K562 (cell line): ENCODE measurements around the gene RALGAPB. TPM values are rescaled to one million over a fixed set of nuclear protein-coding genes. Genes with fewer than 3 reads are reported as not detected.
A peak's percentile ranks its signal among the peaks of the same experiment; 100 is the strongest.

Experiments used
- BRF1 ChIP-seq: IDR thresholded peaks from 3 replicates; pipeline ENCODE4 v1.6.1; 2011; ENCODE audit warnings: borderline replicate concordance, mild to moderate bottlenecking; ENCODE audit not compliant: insufficient read length; ENCODE audit errors: extremely low read depth
- DIDO1 ChIP-seq: fragments of 450-650 bp; IDR thresholded peaks from 2 replicates; pipeline ENCODE4 v1.6.1; 2016; ENCODE audit warnings: low read depth, missing biosample characterization, missing genetic modification characterization
- DNMT1 ChIP-seq: fragments of 450-650 bp; IDR thresholded peaks from 2 replicates; pipeline ENCODE4 v1.6.1; 2016; ENCODE audit warnings: antibody characterized with exemption, mild to moderate bottlenecking
- GTF2E2 ChIP-seq: fragments of 200-800 bp; sonication (Bioruptor generic); IDR thresholded peaks from 2 replicates; pipeline ENCODE4 v1.6.1; 2016; ENCODE audit warnings: missing genetic modification characterization, missing compliant biosample characterization
- HDAC3 ChIP-seq: fragments of 450-650 bp; IDR thresholded peaks from 2 replicates; pipeline ENCODE4 v1.6.1; 2018; ENCODE audit warnings: borderline replicate concordance, mild to moderate bottlenecking, moderate library complexity; ENCODE audit not compliant: partially characterized antibody
- IRF9 ChIP-seq: fragments of 450-650 bp; IDR thresholded peaks from 2 replicates; pipeline ENCODE4 v1.6.1; 2016; ENCODE audit warnings: missing biosample characterization, missing genetic modification characterization
- KLF1 ChIP-seq: fragments of 450-650 bp; IDR thresholded peaks from 2 replicates; pipeline ENCODE4 v1.6.1; 2016; ENCODE audit warnings: missing genetic modification characterization, missing compliant biosample characterization
- NFRKB ChIP-seq: fragments of 450-650 bp; IDR thresholded peaks from 2 replicates; pipeline ENCODE4 v1.6.1; 2016; ENCODE audit warnings: low read depth
- NR3C1 ChIP-seq: sonication (generic); formaldehyde crosslinking; IDR thresholded peaks from 2 replicates; pipeline ENCODE4 v1.8.1; 2022; ENCODE audit warnings: missing genetic modification reagents
- PHTF2 ChIP-seq: fragments of 250-450 bp; sonication (Bioruptor Pico); IDR thresholded peaks from 2 replicates; pipeline ENCODE4 v1.5.0; 2021; ENCODE audit warnings: mild to moderate bottlenecking
- SMARCE1 ChIP-seq: fragments of 450-650 bp; IDR thresholded peaks from 2 replicates; pipeline ENCODE4 v1.7.1; 2016; ENCODE audit warnings: mild to moderate bottlenecking
- TAF1 ChIP-seq: IDR thresholded peaks from 2 replicates; pipeline ENCODE4 v1.6.1; 2011; ENCODE audit warnings: mild to moderate bottlenecking, low read length, moderate library complexity; ENCODE audit not compliant: insufficient read depth, control insufficient read depth, severe bottlenecking; ENCODE audit errors: extremely low read depth
- TAF7 ChIP-seq: fragments of 450-650 bp; IDR thresholded peaks from 2 replicates; pipeline ENCODE4 v1.6.1; 2016; ENCODE audit warnings: missing genetic modification characterization, missing compliant biosample characterization
- TGIF2 ChIP-seq: sonication (generic); formaldehyde crosslinking; IDR thresholded peaks from 2 replicates; pipeline ENCODE4 v1.8.1; 2022; ENCODE audit warnings: mild to moderate bottlenecking, missing genetic modification reagents, moderate library complexity
- USF2 ChIP-seq: sonication (generic); formaldehyde crosslinking; IDR thresholded peaks from 2 replicates; pipeline ENCODE4 v1.5.0; 2020; ENCODE audit warnings: missing genetic modification reagents
- ZNF253 ChIP-seq: fragments of 250-450 bp; sonication (Bioruptor Pico); conservative IDR thresholded peaks from 2 replicates; pipeline ENCODE4 v1.6.1; 2021; ENCODE audit warnings: mild to moderate bottlenecking
- ZNF324 ChIP-seq: fragments of 250-450 bp; sonication (Bioruptor Pico); IDR thresholded peaks from 2 replicates; pipeline ENCODE4 v1.4.0; 2020; ENCODE audit warnings: mild to moderate bottlenecking
- ZNF41 ChIP-seq: fragments of 250-450 bp; sonication (Bioruptor Pico); conservative IDR thresholded peaks from 2 replicates; pipeline ENCODE4 v1.4.0; 2020; ENCODE audit warnings: mild to moderate bottlenecking
- ZNF511 ChIP-seq: sonication (generic); formaldehyde crosslinking; IDR thresholded peaks from 2 replicates; pipeline ENCODE4 v1.8.0; 2022; ENCODE audit warnings: mild to moderate bottlenecking, missing genetic modification reagents
- polyA plus RNA-seq, 8 experiments: library from polyadenylated mRNA; depleted of rRNA in 4 of 8; stranded (reverse) in 5 of 8; unstranded in 3 of 8; fragments of >200 nt; fragmentation: Nextera tagmentation in 2 of 8; fragmentation: Illumina TruSeq in 1 of 8; extraction: Ambion mirVana in 2 of 8; extraction: Trizol in 1 of 8; gene quantifications; 2 replicates each; pipeline versions ENCODE4 v1.2.1 to v1.2.3, GENCODE V29; 2011 to 2014; ENCODE audit warnings: inconsistent platforms in 1 of 8, missing spikeins in 1 of 8
- total RNA-seq, 7 experiments: library from RNA; depleted of rRNA in 6 of 7; stranded (reverse); fragments of >200 nt in 6 of 7; fragmentation: Illumina TruSeq in 2 of 7; extraction: Trizol in 2 of 7; gene quantifications; 2 replicates each; pipeline versions ENCODE4 v1.2.1 to v1.2.3, GENCODE V29; 2011 to 2021; ENCODE audit warnings: low replicate concordance in 1 of 7
- TF ChIP-seq, protein P1 (sequence below): fragments of 250-450 bp; sonication (Bioruptor Pico); IDR thresholded peaks from 2 replicates; pipeline ENCODE4 v1.8.0; 2021; ENCODE audit warnings: moderate library complexity, mild to moderate bottlenecking, inconsistent platforms
- TF ChIP-seq, protein P2 (sequence below), 2 experiments: fragments of 450-650 bp; IDR thresholded peaks; 2 replicates each; pipeline ENCODE4 v1.6.1; 2016
- TF ChIP-seq, protein P3 (sequence below): fragments of 450-650 bp; IDR thresholded peaks from 2 replicates; pipeline ENCODE4 v1.6.1; 2016; ENCODE audit warnings: borderline replicate concordance

The RALGAPB gene
- total and polyA plus RNA-seq, 9 of the 15 experiments (the other 6 are each of a cell fraction or from before 2014, with no cell fraction given) = 4.3 to 25.6 (median 13.6) TPM

DNA sequence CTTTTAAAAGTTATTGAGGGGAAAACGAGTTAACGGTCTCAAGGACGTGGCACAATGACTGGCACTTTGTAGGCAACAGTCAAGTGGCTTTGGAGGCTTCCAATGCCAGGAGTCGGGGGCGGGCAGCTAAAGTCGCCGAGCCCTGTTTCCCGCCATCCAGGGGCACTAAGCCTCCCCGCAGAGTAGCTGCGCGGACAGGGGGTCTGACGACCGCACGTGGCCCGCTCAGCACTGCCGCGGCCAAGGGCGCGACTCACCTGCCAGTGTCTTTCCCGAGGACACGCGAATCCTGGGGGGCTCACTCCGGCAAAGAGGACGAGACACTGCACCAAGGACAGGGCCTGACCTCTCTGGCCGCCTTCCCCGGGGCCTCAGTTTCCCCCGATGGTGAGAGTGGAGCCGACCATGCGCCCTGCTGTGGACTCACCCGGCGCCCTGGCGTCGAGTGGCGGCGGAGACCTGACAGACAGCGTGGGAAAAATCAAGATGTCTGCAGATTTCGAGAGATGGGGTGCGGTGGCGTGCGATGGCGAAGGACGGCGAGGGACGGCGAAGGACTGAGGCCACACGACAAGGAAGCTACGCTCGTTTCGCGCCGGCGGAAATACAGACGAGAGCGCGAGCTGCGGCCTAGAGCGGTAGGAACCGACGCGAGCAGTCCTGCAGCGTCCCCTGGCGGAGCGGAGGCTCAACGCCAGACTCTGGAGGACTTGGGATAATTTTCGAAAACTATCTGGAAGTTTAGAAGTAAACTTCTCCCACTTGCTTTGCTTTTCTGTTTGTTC lies 37.7 kb upstream of the RALGAPB start, which contains the start of gene SNHG17 (continued):
- TF ChIP-seq TAF1 = peak; percentile 99
- TF ChIP-seq PHTF2 (CRISPR knock-in tag) = no peak
- TF ChIP-seq ZNF324 (CRISPR knock-in tag) = no peak
- TF ChIP-seq, protein P1, sequence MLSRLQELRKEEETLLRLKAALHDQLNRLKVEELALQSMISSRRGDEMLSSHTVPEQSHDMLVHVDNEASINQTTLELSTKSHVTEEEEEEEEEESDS (CRISPR knock-in tag) = no peak
- TF ChIP-seq TGIF2 (CRISPR knock-in tag) = peak; percentile 81; the same call in 1 of the 2 replicates
- TF ChIP-seq ZNF41 (CRISPR knock-in tag) = no peak
- no peak for TF ChIP-seq IRF9 (tag)
- peak; percentile 43; the same call in 1 of the 2 replicates for TF ChIP-seq DIDO1 (tag)
- 0 out of 2 replicates have a peak, but pooled peaks have one; percentile 25 for TF ChIP-seq SMARCE1
- no peak for TF ChIP-seq BRF1
- no peak for TF ChIP-seq KLF1 (tag)
- TF ChIP-seq, protein P2, sequence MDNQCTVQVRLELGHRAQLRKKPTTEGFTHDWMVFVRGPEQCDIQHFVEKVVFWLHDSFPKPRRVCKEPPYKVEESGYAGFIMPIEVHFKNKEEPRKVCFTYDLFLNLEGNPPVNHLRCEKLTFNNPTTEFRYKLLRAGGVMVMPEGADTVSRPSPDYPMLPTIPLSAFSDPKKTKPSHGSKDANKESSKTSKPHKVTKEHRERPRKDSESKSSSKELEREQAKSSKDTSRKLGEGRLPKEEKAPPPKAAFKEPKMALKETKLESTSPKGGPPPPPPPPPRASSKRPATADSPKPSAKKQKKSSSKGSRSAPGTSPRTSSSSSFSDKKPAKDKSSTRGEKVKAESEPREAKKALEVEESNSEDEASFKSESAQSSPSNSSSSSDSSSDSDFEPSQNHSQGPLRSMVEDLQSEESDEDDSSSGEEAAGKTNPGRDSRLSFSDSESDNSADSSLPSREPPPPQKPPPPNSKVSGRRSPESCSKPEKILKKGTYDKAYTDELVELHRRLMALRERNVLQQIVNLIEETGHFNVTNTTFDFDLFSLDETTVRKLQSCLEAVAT (IDR thresholded peaks at IDR 0.05) = peak in 1 of 2 experiments; percentile 71; a peak in 3 of 4 replicates
- no peak for TF ChIP-seq ZNF253 (CRISPR knock-in tag)
- peak; percentile 98 for TF ChIP-seq GTF2E2 (tag)
- TF ChIP-seq DNMT1 = 0 out of 2 replicates have a peak, but pooled peaks have one; percentile 79
- TF ChIP-seq TAF7 = peak; percentile 100
- peak; percentile 7; the same call in 1 of the 2 replicates for TF ChIP-seq USF2 (CRISPR knock-in tag)
- TF ChIP-seq HDAC3 = peak; percentile 75
- TF ChIP-seq NFRKB = peak; percentile 92
- TF ChIP-seq, protein P3, sequence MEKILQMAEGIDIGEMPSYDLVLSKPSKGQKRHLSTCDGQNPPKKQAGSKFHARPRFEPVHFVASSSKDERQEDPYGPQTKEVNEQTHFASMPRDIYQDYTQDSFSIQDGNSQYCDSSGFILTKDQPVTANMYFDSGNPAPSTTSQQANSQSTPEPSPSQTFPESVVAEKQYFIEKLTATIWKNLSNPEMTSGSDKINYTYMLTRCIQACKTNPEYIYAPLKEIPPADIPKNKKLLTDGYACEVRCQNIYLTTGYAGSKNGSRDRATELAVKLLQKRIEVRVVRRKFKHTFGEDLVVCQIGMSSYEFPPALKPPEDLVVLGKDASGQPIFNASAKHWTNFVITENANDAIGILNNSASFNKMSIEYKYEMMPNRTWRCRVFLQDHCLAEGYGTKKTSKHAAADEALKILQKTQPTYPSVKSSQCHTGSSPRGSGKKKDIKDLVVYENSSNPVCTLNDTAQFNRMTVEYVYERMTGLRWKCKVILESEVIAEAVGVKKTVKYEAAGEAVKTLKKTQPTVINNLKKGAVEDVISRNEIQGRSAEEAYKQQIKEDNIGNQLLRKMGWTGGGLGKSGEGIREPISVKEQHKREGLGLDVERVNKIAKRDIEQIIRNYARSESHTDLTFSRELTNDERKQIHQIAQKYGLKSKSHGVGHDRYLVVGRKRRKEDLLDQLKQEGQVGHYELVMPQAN = peak; percentile 98
- TF ChIP-seq ZNF511 = peak; percentile 90
- TF ChIP-seq NR3C1 (CRISPR knock-in tag) = no peak; the same call in 1 of the 2 replicates
